ENCODE data around the gene ELAVL1.

DNA sequence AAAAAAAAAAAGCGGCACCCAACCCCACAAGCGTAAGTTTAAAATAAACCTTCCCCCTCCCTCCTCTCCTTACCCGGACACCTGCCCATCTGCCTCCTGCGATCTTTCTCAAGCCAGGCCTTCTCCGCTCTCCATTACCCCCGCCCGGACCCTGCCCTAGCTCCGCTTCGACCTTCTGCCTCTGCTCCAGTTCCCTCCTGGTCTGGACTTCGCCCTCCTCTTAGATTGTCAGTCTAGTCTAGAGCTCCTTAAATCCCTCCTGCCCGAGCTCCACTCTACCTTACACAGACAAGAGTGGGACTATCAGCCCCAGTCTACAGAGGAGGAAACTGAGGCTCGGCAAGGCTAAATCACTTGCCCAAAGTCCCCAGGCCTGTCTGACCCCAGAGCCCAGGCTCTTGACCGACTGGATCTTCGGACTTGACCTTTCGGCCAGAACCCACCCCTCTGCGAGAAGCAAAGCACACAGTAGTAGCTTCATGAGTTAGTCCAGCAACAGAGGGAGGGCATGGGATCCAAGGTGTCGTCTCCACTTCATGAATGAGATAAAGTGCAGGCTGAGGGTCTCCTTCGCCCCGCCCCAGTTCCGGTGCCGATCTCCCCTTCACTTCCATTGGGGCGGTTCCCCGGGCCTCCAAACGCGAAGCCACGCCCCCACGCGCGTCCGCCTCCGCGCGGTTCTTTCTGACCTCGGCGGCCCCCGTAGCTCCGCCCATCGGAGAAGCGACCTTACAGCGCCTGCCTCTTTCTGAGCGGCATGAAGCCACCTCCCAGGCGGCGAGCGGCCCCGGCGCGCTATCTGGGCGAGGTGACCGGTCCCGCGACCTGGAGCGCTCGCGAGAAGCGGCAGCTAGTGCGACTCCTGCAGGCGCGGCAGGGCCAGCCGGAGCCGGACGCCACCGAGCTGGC is 85.6 kb downstream of the ELAVL1 start, which contains the start of gene SNAPC2:
- TF ChIP-seq, protein P1, sequence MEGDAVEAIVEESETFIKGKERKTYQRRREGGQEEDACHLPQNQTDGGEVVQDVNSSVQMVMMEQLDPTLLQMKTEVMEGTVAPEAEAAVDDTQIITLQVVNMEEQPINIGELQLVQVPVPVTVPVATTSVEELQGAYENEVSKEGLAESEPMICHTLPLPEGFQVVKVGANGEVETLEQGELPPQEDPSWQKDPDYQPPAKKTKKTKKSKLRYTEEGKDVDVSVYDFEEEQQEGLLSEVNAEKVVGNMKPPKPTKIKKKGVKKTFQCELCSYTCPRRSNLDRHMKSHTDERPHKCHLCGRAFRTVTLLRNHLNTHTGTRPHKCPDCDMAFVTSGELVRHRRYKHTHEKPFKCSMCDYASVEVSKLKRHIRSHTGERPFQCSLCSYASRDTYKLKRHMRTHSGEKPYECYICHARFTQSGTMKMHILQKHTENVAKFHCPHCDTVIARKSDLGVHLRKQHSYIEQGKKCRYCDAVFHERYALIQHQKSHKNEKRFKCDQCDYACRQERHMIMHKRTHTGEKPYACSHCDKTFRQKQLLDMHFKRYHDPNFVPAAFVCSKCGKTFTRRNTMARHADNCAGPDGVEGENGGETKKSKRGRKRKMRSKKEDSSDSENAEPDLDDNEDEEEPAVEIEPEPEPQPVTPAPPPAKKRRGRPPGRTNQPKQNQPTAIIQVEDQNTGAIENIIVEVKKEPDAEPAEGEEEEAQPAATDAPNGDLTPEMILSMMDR (IDR thresholded peaks at IDR 0.05) = no peak
- TF ChIP-seq POLR2A (IDR thresholded peaks at IDR 0.05) = peak; percentile 22 to 59
